Left kidney (tissue), 8 donors: ENCODE results near the gene MXD3. TPM values are rescaled to one million over a fixed set of nuclear protein-coding genes. Genes with fewer than 3 reads are reported as not detected.
"Not testable (repeated sequence)": the region's sequence is repeated elsewhere in the genome, so short reads cannot be mapped to it uniquely, and the experiment has no call there.

Source experiments
- DNase-seq: peaks from one replicate; pipeline ENCODE4 v3.0.0-alpha.2; 2013
- long read RNA-seq, 8 donors: transcript quantifications; one replicate each; lab custom pipeline, GENCODE V29; 2026
- polyA plus RNA-seq: library from polyadenylated mRNA; unstranded; fragments of 120-200 nt; gene quantifications from one replicate; pipeline ENCODE4 v1.2.1, GENCODE V29; 2013; ENCODE audit not compliant: insufficient read length

The MXD3 gene
- 16.7 TPM for polyA plus RNA-seq
- long read RNA-seq, donor 1, partial matches to known transcripts: 124 of 297 reads
- long read RNA-seq, donor 1, other reads (novel, unspliced or antisense): 168 of 297 reads
- long read RNA-seq, donor 2, partial matches to known transcripts: 0 of 3 reads
- long read RNA-seq, donor 2, other reads (novel, unspliced or antisense): 0 of 3 reads
- long read RNA-seq, donor 3, transcript MXD3-203 (6 exons, 1,483 nt): major isoform, 5 of 5 reads
- long read RNA-seq, donor 3, partial matches to known transcripts: 0 of 5 reads
- long read RNA-seq, donor 3, other reads (novel, unspliced or antisense): 0 of 5 reads
- long read RNA-seq, donor 4, partial matches to known transcripts: 0 of 1 reads
- long read RNA-seq, donor 4, other reads (novel, unspliced or antisense): 0 of 1 reads
- long read RNA-seq, donor 5, transcript MXD3-203 (6 exons, 1,483 nt): major isoform, 12 of 427 reads
- long read RNA-seq, donor 5, partial matches to known transcripts: 173 of 427 reads
- long read RNA-seq, donor 5, other reads (novel, unspliced or antisense): 241 of 427 reads
- long read RNA-seq, donor 6, transcript MXD3-203 (6 exons, 1,483 nt): major isoform, 7 of 8 reads
- long read RNA-seq, donor 6, partial matches to known transcripts: 0 of 8 reads
- long read RNA-seq, donor 6, other reads (novel, unspliced or antisense): 0 of 8 reads
- long read RNA-seq, donor 7, transcript MXD3-203 (6 exons, 1,483 nt): major isoform, 8 of 10 reads
- long read RNA-seq, donor 7, partial matches to known transcripts: 0 of 10 reads
- long read RNA-seq, donor 7, other reads (novel, unspliced or antisense): 0 of 10 reads
- long read RNA-seq, donor 8, partial matches to known transcripts: 0 of 5 reads
- long read RNA-seq, donor 8, other reads (novel, unspliced or antisense): 0 of 5 reads

DNA sequence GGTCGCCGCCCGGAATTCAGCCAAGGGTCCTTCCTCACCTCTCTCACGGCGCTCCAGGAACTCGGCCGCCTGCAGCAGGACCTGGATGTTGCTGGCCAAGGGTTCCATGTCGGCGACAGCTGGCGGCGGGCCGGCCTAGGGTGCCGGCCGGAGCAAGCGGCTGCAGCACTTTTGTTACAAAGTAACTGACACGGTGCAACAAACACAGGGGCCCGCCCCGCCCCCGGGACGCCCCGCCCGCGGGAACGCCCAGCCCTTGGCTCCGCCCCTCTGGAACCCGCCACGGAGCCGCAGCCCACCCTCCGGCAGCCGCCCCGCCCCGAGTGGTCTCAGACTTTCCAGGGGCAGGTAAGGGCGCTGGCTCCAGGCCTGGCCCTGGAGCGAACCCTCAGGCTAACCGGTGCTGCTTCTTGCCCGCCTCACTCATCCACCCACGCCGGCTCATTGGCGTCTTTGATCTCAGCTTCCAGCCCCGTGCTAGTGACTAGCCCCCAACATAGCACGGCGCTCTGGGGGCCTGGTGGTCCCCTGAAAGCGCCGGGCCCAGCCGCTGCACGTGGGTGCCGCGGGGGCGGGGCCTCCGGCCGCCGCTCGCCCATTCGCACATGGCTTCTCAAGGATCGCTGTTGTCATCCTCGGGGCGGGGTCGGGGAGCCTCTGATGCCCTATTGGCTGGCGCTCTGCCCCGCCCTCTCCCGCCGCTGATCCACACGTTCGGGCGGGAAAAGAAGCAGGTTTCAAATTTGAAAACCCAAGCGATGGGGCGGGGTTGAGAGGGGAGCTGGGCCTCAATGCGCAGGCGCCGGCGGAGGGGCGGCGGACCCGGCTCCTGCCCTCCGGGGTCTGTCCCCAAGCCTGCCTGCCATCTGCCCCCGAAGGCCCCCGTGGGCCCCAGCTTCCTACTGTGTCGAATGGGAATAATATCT, at the start of gene MXD3:
Gene MXD3 (minus strand): TSS at position 176 of the 926 bp plus-strand sequence. CDS start 68 bp downstream, at position 108.
- peak; percentile 96 for DNase-seq

DNA sequence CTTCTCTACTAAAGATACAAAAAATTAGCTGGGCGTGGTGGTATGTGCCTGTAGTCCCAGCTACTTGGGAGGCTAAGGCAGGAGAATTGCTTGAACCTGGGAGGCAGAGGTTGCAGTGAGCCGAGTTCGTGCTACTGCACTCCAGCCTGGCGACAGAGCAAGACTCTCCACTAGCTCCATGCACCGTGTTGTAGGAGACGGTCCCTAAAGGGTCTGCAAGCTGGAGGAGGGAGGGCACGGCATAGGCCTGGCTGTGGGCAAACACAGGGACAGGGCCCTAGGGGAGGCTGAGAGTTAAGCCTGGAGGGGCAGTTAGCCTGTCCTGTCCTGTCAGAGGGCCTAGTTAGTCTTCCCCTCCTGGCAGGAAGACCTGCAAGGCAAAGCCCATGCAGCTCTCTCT, 49.0 kb upstream of the MXD3 start:
- not testable (repeated sequence) for DNase-seq

DNA sequence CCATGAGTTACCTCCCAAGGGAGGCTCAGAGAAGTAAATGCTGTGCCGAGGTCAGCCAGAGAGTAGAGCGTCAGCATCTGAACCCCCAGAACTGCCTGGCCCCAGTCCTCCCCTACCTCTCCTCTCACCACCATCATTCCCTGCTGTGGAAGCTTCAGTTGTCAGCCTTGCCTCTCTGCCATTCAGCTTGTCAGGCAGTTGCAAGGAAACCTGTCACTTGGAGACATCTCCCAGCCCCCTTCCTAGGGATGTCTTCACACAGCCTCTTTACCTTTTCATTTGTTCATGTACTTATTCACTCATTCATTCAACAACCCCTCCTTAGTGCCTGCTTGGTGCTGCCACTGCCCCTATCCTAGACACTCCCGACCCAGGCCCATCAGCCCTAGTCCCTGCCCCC, 48.2 kb upstream of the MXD3 start:
- DNase-seq: no peak

- no peak for DNase-seq
These were observed 47.8 kb upstream of the MXD3 start for GRCh38 chr5:177359451-177359851.

DNA sequence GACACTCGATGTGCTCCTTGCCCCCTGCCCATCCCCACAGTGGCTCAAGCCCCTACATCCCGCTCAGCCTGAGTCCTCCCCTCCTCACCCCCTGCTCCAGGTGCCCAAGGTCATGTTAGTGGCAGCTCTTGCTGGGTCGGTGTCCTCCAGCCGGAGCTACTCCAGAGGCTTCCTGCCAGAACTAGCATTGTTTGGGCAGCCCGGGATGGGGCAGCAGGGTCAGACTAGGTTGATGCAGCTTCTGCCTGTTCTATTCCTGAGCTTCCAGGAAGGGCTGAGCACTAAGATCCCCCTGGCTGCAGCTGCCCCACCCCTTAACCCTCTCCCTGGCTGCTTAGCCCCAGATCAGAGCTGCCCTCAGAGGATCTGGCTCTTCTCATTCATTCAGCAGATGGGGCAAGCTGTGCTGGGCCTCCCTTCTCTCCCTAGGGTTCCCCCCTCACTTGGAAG, 46.7 kb upstream of the MXD3 start:
- DNase-seq: no peak

DNA sequence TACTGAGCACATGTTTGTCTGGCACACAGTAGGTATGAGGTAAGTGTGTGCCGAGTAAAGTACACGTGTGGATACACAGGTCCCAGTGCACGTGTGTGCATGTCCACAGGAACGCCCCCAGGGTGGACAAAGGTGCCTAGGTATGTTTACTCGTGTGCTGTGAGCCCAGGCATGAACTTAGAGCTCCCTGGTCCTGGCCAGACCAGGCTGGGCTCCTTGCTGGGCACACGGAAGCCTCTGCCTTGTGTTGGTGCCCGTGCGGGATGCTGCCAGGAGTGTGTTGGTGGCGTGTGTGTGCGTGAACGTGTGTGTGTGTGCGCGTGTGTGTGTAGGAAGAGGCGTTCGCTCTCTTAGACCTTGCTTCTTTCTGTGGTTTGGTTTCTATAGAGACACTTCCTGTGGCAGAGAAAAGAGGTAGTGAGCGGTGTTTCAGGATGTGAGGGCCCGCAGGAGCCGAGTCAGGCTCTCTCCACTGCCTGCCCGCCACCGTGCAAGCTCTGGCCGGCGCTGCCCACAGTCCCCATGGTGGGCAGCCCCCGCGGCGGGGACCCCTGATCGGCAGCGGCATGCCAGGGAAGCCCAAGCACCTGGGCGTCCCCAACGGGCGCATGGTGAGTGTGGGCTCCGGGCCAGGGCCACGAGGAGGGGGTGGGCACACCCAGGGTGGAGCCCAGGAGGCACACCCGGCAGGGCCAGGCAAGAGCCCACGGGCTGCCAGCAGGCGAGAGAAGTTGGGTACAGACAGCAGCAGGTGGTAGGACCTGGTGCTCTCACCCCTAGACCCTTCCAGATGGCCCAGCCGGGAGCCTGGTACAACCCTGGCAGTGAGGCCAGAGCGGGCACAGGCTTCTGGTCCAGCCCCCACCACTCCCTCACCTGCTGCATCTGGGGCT, 46.0 kb upstream of the MXD3 start, which contains the start of gene RGS14:
Gene RGS14 (plus strand): TSS at position 466 of the 893 bp plus-strand sequence. CDS start 101 bp downstream, at position 567.
- no peak for DNase-seq

GRCh38 chr5:177357146-177357458, 45.4 kb upstream of the MXD3 start:
- no peak for DNase-seq

GRCh38 chr5:177356746-177357145, 45.0 kb upstream of the MXD3 start:
- no peak for DNase-seq

GRCh38 chr5:177355868-177356168, 44.1 kb upstream of the MXD3 start:
- no peak for DNase-seq

DNA sequence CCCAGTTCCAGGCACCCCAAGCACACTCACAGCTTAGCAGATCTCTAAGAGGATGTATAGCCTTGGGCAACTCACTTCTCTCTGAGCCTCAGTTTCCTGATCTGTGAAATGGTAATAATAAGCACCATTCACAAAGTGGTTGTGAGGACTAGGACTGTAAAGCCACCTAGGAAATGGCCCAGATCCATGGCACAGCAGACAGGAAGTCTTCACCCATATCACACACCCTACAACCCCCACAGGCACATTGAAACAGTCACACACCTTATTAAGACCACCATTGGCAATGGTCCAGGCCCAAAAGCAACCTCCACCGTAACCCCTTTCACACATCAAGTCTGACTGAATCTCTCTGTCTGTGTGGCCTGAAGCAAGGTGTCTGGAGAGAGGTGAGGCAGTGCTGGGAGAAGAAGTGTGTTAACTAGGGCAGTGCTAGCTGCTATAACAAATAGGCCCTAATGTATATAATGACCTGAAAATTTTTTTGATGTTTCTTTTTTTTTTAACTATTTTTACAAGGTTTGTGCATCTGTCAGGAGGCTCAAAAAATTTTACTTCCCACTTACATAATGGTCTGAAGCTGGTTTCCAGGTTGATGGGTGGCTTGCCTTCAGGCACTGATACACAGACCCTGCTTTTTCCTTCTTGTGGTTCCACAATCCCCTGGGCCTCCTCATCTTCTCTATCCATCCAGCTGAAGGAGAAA, 43.6 kb upstream of the MXD3 start:
- no peak for DNase-seq

GRCh38 chr5:177354711-177355110, 43.0 kb upstream of the MXD3 start:
- DNase-seq: no peak

- no peak for DNase-seq
These were observed 42.6 kb upstream of the MXD3 start for GRCh38 chr5:177354256-177354655.

GRCh38 chr5:177353093-177353492, 41.4 kb upstream of the MXD3 start:
- DNase-seq: no peak

DNA sequence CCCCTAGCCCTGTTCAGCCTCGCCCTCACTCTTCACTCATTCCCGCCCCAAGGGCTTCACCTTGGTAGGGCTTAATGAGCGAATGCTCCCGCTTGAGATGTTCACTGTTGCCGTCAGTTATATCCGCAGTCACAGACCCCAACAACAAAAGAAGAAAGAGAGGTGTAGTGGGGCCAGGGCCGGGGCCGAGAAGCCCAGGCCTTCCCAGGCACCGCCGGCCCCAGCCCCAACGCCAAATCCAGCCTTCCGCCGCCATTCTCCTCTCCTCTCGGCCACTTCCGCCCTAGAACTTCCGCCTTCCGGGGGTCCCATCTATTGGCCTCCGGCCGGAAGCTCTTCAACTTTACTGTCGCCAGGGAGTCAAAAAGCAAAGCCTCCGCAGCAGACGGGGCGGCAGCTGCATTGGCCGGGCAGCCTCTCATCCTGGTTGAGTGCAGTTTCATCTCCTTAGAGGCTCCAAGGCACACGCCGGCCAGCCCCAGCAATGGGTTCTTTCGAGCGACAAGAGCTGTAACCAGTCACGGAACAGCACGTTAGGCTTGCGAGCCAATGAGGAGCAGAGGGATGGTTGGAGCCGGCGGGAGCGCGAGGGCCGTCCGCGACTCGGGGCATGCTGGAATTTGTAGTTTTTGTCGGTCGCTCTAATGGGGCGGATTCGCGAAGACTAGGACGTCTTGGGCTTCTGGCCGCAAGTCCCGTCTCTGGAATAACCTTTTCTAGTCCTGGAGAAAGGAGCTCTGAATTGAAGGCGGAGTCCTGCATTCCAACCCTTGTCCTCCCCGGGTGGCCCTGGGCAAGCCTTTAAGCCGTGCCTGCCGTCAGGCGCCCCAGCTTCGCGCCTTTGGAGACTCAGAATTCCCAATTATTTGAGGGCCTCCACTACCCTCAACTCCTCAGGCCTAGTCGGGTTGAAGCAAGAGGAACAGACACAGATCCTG, 40.0 kb upstream of the MXD3 start, which contains the start of gene LMAN2:
Gene LMAN2 (minus strand): TSS at position 277 of the 938 bp plus-strand sequence. CDS start 21 bp downstream, at position 256.
- DNase-seq: peak; percentile 95

- no peak for DNase-seq
These were observed 39.2 kb upstream of the MXD3 start for GRCh38 chr5:177350776-177351391.

DNA sequence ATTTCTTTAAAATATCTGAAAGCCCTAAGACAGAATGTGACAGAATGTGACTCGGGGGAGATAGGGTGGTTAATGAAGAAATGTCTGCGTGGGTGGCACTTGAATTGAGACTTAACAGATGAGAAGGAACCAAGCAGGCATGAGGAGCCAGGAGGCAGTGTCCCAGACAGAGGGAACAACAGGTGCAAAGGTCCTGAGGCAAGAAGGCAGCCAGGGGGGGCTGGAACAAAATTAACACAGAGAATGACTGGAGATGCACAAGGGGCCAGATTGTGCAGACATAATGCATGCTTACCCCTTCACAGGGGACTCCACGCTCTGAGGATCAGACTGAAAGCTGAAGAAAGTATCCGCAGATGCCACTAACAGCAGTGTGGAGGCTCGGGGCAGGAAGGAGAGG, 38.1 kb upstream of the MXD3 start:
- no peak for DNase-seq

GRCh38 chr5:177349362-177349647, 37.6 kb upstream of the MXD3 start:
- DNase-seq: no peak

DNA sequence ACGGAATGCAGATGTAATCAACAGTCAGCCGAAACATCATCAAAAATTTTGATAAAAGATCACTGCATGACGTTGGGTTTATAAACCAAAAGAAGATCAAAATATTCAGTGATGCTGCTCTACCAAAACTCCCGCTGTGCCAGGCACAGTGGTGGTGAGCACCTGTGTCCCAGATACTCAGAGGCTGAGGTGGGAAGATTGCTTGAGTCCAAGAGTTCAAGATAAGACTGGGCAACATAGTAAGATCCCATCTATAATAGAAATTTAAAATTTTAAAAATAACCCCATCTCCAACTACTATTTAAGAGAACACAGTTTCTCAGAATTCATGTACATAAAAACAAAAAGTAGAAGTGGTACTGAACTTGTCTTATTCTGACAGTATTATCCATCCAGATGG, 36.0 kb upstream of the MXD3 start:
- DNase-seq: no peak

DNA sequence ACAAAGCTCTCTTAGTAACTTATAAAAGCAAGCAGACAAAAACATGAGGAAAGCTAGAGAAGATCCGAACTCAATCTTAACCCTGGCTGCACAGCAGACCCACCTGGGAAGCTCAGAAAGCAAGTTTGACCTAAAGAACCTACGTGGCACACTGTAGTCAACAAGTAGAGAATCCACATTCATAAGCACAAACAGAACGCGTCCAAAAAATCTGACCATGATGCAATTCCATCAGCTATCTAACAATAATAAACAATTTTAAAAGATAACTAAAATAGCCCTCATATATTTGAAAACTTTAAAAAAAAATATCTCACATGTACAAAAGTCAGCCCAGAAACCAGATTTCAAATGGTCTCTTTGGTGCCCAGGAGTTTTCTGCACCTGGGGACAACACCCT, 35.1 kb upstream of the MXD3 start:
- DNase-seq: no peak
